H9 (cell line): ENCODE data around the gene GET4. TPM values are rescaled to one million over a fixed set of nuclear protein-coding genes. Genes with fewer than 3 reads are reported as not detected.

Experiments
- DNase-seq: peaks from one replicate; pipeline ENCODE4 v3.0.0-alpha.2; 2017
- H2AFZ ChIP-seq: one replicate; pipeline ENCODE4 v1.6.1; 2013; ENCODE audit warnings: mild to moderate bottlenecking, low read length, control low read depth, moderate library complexity
- H2AK5ac ChIP-seq: 2 replicates; pipeline ENCODE4 v1.6.1; 2013; ENCODE audit warnings: low read length, control low read depth, mixed read lengths; ENCODE audit not compliant: insufficient read length
- H2BK120ac ChIP-seq: one replicate; pipeline ENCODE4 v1.6.1; 2013; ENCODE audit warnings: low read depth, mild to moderate bottlenecking, low read length, control low read depth, inconsistent platforms; ENCODE audit not compliant: poor library complexity, severe bottlenecking
- H2BK12ac ChIP-seq: 2 replicates; pipeline ENCODE4 v1.6.1; 2013; ENCODE audit warnings: low read length, control low read depth, mixed read lengths, low read depth; ENCODE audit not compliant: insufficient read length
- H2BK15ac ChIP-seq: 2 replicates; pipeline ENCODE4 v1.6.1; 2013; ENCODE audit warnings: low read depth, low read length, control low read depth
- H2BK20ac ChIP-seq: one replicate; pipeline ENCODE4 v1.6.1; 2013; ENCODE audit warnings: low read depth, mild to moderate bottlenecking, low read length, control low read depth, inconsistent platforms; ENCODE audit not compliant: poor library complexity, severe bottlenecking
- H2BK5ac ChIP-seq: 2 replicates; pipeline ENCODE4 v1.6.1; 2013; ENCODE audit warnings: low read length, control low read depth, mixed read lengths; ENCODE audit not compliant: insufficient read length
- H3K14ac ChIP-seq: 2 replicates; pipeline ENCODE4 v1.6.1; 2013; ENCODE audit warnings: low read length, control low read depth; ENCODE audit not compliant: insufficient read depth
- H3K18ac ChIP-seq: 2 replicates; pipeline ENCODE4 v1.6.1; 2013; ENCODE audit warnings: low read depth, mild to moderate bottlenecking, mixed read lengths, low read length, control low read depth; ENCODE audit not compliant: insufficient read length
- H3K23ac ChIP-seq: 2 replicates; pipeline ENCODE4 v1.6.1; 2013; ENCODE audit warnings: low read length, control low read depth, mixed read lengths, low read depth; ENCODE audit not compliant: insufficient read length
- H3K23me2 ChIP-seq: 2 replicates; pipeline ENCODE4 v1.6.1; 2013; ENCODE audit warnings: low read depth, mild to moderate bottlenecking, mixed read lengths, low read length, control low read depth; ENCODE audit not compliant: insufficient read length, poor library complexity, severe bottlenecking
- H3K27ac ChIP-seq: 2 replicates; pipeline ENCODE4 v1.5.1; 2013; ENCODE audit warnings: low read length, control low read depth, mixed read lengths, low read depth; ENCODE audit not compliant: insufficient read length
- H3K27me3 ChIP-seq: 2 replicates; pipeline ENCODE4 v1.6.1; 2013; ENCODE audit warnings: low read length, control low read depth, inconsistent platforms; ENCODE audit not compliant: insufficient read depth
- H3K4ac ChIP-seq: 2 replicates; pipeline ENCODE4 v1.6.1; 2013; ENCODE audit warnings: low read depth, mild to moderate bottlenecking, control low read depth, inconsistent platforms, low read length, moderate library complexity
- H3K4me1 ChIP-seq: 2 replicates; pipeline ENCODE4 v1.6.1; 2013; ENCODE audit warnings: low read length, control low read depth, inconsistent platforms; ENCODE audit not compliant: insufficient read depth
- H3K4me2 ChIP-seq: 2 replicates; pipeline ENCODE4 v1.6.1; 2013; ENCODE audit warnings: low read length, control low read depth, mixed read lengths; ENCODE audit not compliant: insufficient read length, insufficient read depth
- H3K56ac ChIP-seq: 2 replicates; pipeline ENCODE4 v1.6.1; 2013; ENCODE audit warnings: low read depth, mild to moderate bottlenecking, mixed read lengths, low read length, control low read depth; ENCODE audit not compliant: insufficient read length
- H3K79me1 ChIP-seq: 2 replicates; pipeline ENCODE4 v1.6.1; 2013; ENCODE audit warnings: low read depth, mild to moderate bottlenecking, moderate library complexity, low read length, control low read depth, inconsistent platforms; ENCODE audit not compliant: insufficient read depth, poor library complexity, severe bottlenecking
- H3K79me2 ChIP-seq: 2 replicates; pipeline ENCODE4 v1.6.1; 2013; ENCODE audit warnings: low read length, control low read depth, inconsistent platforms; ENCODE audit not compliant: insufficient read depth
- H3K9ac ChIP-seq: 2 replicates; pipeline ENCODE4 v1.6.1; 2013; ENCODE audit warnings: low read length, control low read depth, mixed read lengths; ENCODE audit not compliant: insufficient read length; ENCODE audit errors: extremely low read depth
- H3K9me3 ChIP-seq: one replicate; pipeline ENCODE4 v1.6.1; 2013; ENCODE audit warnings: low read depth, low read length, inconsistent platforms; ENCODE audit not compliant: control insufficient read depth
- H3T11ph ChIP-seq: one replicate; pipeline ENCODE4 v1.6.1; 2013; ENCODE audit warnings: mild to moderate bottlenecking, low read length, control low read depth, inconsistent platforms
- H4K20me1 ChIP-seq: one replicate; pipeline ENCODE4 v1.6.1; 2013; ENCODE audit not compliant: control insufficient read depth, insufficient read length, insufficient read depth
- H4K5ac ChIP-seq: 2 replicates; pipeline ENCODE4 v1.6.1; 2013; ENCODE audit warnings: low read depth, mild to moderate bottlenecking, mixed read lengths, low read length, control low read depth; ENCODE audit not compliant: insufficient read length
- H4K8ac ChIP-seq: replicated peaks from 2 replicates; pipeline ENCODE4 v1.6.1; 2013; ENCODE audit warnings: low read length, control low read depth, mixed read lengths, low read depth; ENCODE audit not compliant: insufficient read length
- H4K91ac ChIP-seq: 2 replicates; pipeline ENCODE4 v1.6.1; 2013; ENCODE audit warnings: low read depth, mild to moderate bottlenecking, moderate library complexity, mixed read lengths, low read length, control low read depth; ENCODE audit not compliant: insufficient read length
- H3K27ac Mint-ChIP-seq, 3 experiments: 2 replicates in 2 of 3; 3 replicates in 1 of 3; pipeline ENCODE4 v1.8.0; 2020 to 2021; ENCODE audit warnings: mixed read lengths in 3 of 3, mild to moderate bottlenecking in 1 of 3, moderate library complexity in 1 of 3
- H3K27me3 Mint-ChIP-seq: 2 replicates; pipeline ENCODE4 v1.8.0; 2021; ENCODE audit warnings: low read depth, mild to moderate bottlenecking, moderate library complexity, mixed read lengths
- H3K36me3 Mint-ChIP-seq, 3 experiments: 2 replicates in 2 of 3; 3 replicates in 1 of 3; pipeline ENCODE4 v1.8.0; 2020 to 2021; ENCODE audit warnings: low read depth in 3 of 3, mixed read lengths in 3 of 3; ENCODE audit not compliant: insufficient read depth in 1 of 3
- H3K4me1 Mint-ChIP-seq, 2 experiments: 2 replicates each; pipeline ENCODE4 v1.8.0; 2020; ENCODE audit warnings: mixed read lengths in 2 of 2
- H3K4me3 Mint-ChIP-seq, 2 experiments: 2 replicates in 1 of 2; 3 replicates in 1 of 2; pipeline ENCODE4 v1.8.0; 2020 to 2021; ENCODE audit warnings: mild to moderate bottlenecking in 2 of 2, mixed read lengths in 2 of 2, moderate library complexity in 1 of 2
- H3K9me3 Mint-ChIP-seq, 2 experiments: 2 replicates in 1 of 2; 3 replicates in 1 of 2; pipeline ENCODE4 v1.8.0; 2020; ENCODE audit warnings: mild to moderate bottlenecking in 2 of 2, mixed read lengths in 2 of 2, moderate library complexity in 1 of 2
- CTCF ChIP-seq: fragments of 200-600 bp; sonication (generic); conservative IDR thresholded peaks from 3 replicates; pipeline ENCODE4 v1.8.0; 2021; ENCODE audit warnings: antibody characterized with exemption, mild to moderate bottlenecking
- WGBS: extraction: QIAGEN DNeasy Blood & Tissue Kit; methylation state at CpG from one replicate; pipeline ENCODE4 v1.1.7; 2013; ENCODE audit warnings: missing lambda C conversion rate, low lambda C conversion rate, mixed read lengths; ENCODE audit not compliant: insufficient read length; ENCODE audit errors: extremely low coverage; 5-methylcytosine and 5-hydroxymethylcytosine counted together
- total RNA-seq: library from RNA; stranded (reverse); gene quantifications from 2 replicates; pipeline ENCODE4 v1.2.1, GENCODE V29; 2021

Gene GET4
- total RNA-seq, 1 experiment from 2014 or later = 70.2 TPM

- Histone ChIP-seq H3K4ac (no peak overlapping the region), H2BK5ac (no peak overlapping the region), H2BK120ac (no peak overlapping the region), H3K14ac (no peak overlapping the region), H3K27ac (no peak overlapping the region), H4K8ac (no peak overlapping the region), H2AFZ (no peak overlapping the region), H3K79me1 (no peaks in the 10 kb centered on the region), H4K91ac (no peak overlapping the region), H2BK20ac (no peak overlapping the region), H3K18ac (no peak overlapping the region), H3K23me2 (no peaks in the 10 kb centered on the region), H3K4me1 (no peaks in the 10 kb centered on the region), H4K20me1 (no peaks in the 10 kb centered on the region), H3K23ac (no peak overlapping the region), H4K5ac (no peak overlapping the region), H2BK15ac (no peak overlapping the region), H2BK12ac (no peak overlapping the region), H3K4me2 (no peak overlapping the region), H3K27me3 (no peaks in the 10 kb centered on the region), H3K9me3 (no peaks in the 10 kb centered on the region), H3K79me2 (no peaks in the 10 kb centered on the region), H3K56ac (no peak overlapping the region), H2AK5ac (no peak overlapping the region), H3K9ac (no peak overlapping the region), H3T11ph (no peak overlapping the region)
- no CpG with 5 or more reads among the region's 24 CpGs for WGBS
- Mint-ChIP-seq H3K27me3 (no peaks in the 10 kb centered on the region; the same call in 1 of the 2 replicates), H3K27ac (no peak overlapping the region), H3K4me1 (peaks cover 4 to 6% of the 10 kb centered on the region in 2 experiments; a peak in 3 of 4 replicates), H3K4me3 (no peak overlapping the region), H3K36me3 (no peaks in the 10 kb centered on the region; a peak in 1 of 7 replicates), H3K9me3 (no peaks in the 10 kb centered on the region; a peak in 1 of 5 replicates)
- no peak for DNase-seq
- no peak for TF ChIP-seq CTCF
Measured at GRCh38 chr7:924541-925231, 48.3 kb downstream of the GET4 start.
